ENCODE data around the gene FGD6. TPM values are rescaled to one million over a fixed set of nuclear protein-coding genes. Genes with fewer than 3 reads are reported as not detected.

Gene FGD6
- polyA plus RNA-seq, 2 of the 4 experiments (the other 2 are of a cell fraction): 15.5 to 48.0 TPM

DNA sequence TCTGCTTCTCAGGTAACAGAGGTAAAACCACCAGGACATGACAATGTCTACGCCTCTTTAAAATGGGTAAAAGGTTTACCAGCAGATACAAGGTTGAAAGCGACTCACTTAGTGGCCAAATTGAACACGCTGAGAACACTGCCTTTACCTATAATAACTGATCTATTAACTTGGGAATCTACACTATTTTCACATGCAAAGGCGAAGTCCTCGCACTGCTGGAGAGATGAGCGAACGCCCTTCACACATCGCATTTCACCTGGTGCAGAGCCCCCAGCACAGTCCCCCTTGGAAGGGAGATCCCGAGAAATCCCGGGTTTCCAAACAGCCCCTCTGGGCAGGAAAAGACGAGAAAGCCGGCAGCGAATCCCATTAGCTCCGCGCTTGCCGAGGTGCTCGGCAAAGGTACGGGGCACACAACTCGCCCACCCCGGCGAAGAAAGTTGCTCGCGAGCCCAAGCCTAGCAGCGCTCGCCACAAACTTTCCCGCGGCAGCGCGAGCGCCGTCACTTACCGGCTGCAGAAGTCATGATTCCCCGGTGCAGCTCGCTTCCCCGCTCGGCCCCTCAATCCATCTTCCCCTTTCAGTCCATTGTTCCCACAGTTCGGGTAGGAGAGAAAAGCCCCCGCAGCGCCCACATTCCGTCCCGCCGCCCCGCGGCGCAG is 423 bp downstream of the FGD6 start:
- peak; percentile 22 to 39 for ATAC-seq
- Histone ChIP-seq H3K4me1 (peaks cover 57% of the 10 kb centered on the region; the same call in 2 of the 3 replicates), H3K9me3 (no peaks in the 10 kb centered on the region), H3K4me3 (peak overlapping the region; percentile 83), H3K27ac (peak overlapping the region; percentile 91 to 93), H3K4me2 (peak overlapping the region; percentile 70)
- TF ChIP-seq POLR2A (IDR thresholded peaks at IDR 0.05; ENCODE audit: low read length): peak; percentile 56; the same call in 1 of the 2 replicates
- peak; percentile 37; the same call in 1 of the 2 replicates for TF ChIP-seq KDM5A (IDR thresholded peaks at IDR 0.05)
- peak; percentile 30; the same call in 1 of the 2 replicates for TF ChIP-seq PHF8 (IDR thresholded peaks at IDR 0.05; ENCODE audit: borderline replicate concordance, low read depth)
- no peak for TF ChIP-seq HDAC2 (IDR thresholded peaks at IDR 0.05)
- TF ChIP-seq HOXB5 (CRISPR knock-in tag; IDR thresholded peaks at IDR 0.05): 0 out of 2 replicates have a peak, but pooled peaks have one; percentile 8
- POLR2A ChIA-PET: interaction anchor here (0.7 to 3.7 kb wide), 19 partner anchors 10 to 257 kb away, joined by 3 to 42 read pairs (median 5); partner anchors contain the start of genes METAP2, NDUFA12 and NR2C1
- peak; percentile 13 for FAIRE-seq
- under 1% methylated on average over 35 of the region's 45 CpGs for WGBS (ENCODE audit: missing lambda C conversion rate)
- peak; percentile 35 to 49 for DNase-seq (ENCODE audit: low read depth in 1 of 2, low spot score in 1 of 2)
- CTCF ChIA-PET: interaction anchor here (0.8 to 5.7 kb wide), 38 partner anchors 9 to 317 kb away, joined by 3 to 54 read pairs (median 6); partner anchors contain the start of gene NR2C1

DNA sequence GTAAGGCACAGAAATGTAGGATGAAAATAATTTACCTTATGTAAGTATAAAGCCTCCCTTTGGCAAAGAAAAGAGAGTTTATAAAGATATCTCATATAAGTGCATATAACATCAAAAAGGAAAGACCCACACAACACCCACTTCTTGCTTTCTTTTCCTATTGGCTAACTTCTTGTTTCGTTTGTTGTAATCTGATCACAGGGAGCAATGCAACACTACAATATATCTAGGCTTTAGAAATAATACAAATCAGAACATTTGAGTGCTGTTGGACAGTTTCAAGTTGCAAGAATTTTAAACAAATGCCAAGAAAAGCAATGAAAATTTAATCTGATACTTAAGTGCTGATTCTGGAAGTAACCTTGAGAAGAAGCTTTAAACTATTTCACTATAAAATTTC is 1.3 kb downstream of the FGD6 start:
- POLR2A ChIA-PET: interaction anchor here (1.9 to 3.7 kb wide), 4 partner anchors 11 to 143 kb away, joined by 12 to 42 read pairs (median 22); partner anchors contain the start of gene NR2C1
- Histone ChIP-seq H3K4me1 (peaks cover 57% of the 10 kb centered on the region), H3K27ac (peak overlapping the region; percentile 91 to 93; a peak in 5 of 6 replicates), H3K4me3 (peak overlapping the region; percentile 83), H3K4me2 (peak overlapping the region; percentile 70), H3K9me3 (no peaks in the 10 kb centered on the region)
- WGBS (ENCODE audit: missing lambda C conversion rate): 2% methylated on average over 1 of the region's 1 CpG
- ATAC-seq: no peak
- DNase-seq (ENCODE audit: low read depth in 1 of 2, low spot score in 1 of 2): peak; percentile 41 to 51
- TF ChIP-seq FOSL2 (IDR thresholded peaks at IDR 0.05) (no peak), FOSL2 (CRISPR knock-in tag; IDR thresholded peaks at IDR 0.05) (no peak), REST (IDR thresholded peaks at IDR 0.05) (no peak), RAD21 (conservative IDR thresholded peaks at IDR 0.05 in 1 of 2, IDR thresholded peaks at IDR 0.05 in 1 of 2) (0 out of 5 replicates have a peak, but pooled peaks of 1 of the 2 experiments have one; percentile 6), CEBPB (IDR thresholded peaks at IDR 0.05) (no peak), HEYL (CRISPR knock-in tag; IDR thresholded peaks at IDR 0.05) (no peak), POLR2AphosphoS2 (conservative IDR thresholded peaks at IDR 0.05; ENCODE audit: low read length) (0 out of 2 replicates have a peak, but pooled peaks have one; percentile 40), BHLHE40 (IDR thresholded peaks at IDR 0.05; ENCODE audit: low read depth, low read length) (no peak), NPAS2 (CRISPR knock-in tag; IDR thresholded peaks at IDR 0.05; ENCODE audit: borderline replicate concordance) (no peak), SREBF2 (IDR thresholded peaks at IDR 0.05) (no peak), EHMT2 (IDR thresholded peaks at IDR 0.05; ENCODE audit: low read depth) (no peak)
- peak; percentile 56 for FAIRE-seq
- CTCF ChIA-PET: interaction anchor here (0.8 to 5.7 kb wide), 17 partner anchors 10 to 318 kb away, joined by 3 to 54 read pairs (median 6); partner anchors contain the start of gene NR2C1

DNA sequence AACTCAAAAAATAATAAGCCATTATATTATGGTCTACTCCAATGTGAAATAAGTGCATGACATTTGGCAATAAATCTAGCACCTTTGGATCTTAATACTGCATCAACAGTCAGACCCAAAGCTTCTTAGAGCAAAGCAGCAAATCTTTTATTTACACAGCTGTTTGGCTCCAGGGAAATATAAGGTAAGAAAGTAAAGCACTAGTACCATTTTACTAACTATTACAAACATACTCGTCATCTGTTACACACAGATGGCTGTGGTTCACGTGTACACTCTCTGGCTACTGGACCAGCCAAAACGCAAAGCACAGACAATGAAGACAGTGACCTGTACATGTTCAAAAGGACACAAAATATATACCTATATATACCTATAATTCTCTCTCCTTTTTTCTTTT is 2.8 kb downstream of the FGD6 start:
- TF ChIP-seq SREBF2 (IDR thresholded peaks at IDR 0.05) (no peak), JUNB (IDR thresholded peaks at IDR 0.05) (no peak), FOSL2 (IDR thresholded peaks at IDR 0.05) (no peak), FOSL2 (CRISPR knock-in tag; IDR thresholded peaks at IDR 0.05) (no peak), RARB (CRISPR knock-in tag; IDR thresholded peaks at IDR 0.05) (no peak), EHMT2 (IDR thresholded peaks at IDR 0.05; ENCODE audit: low read depth) (no peak), USF2 (IDR thresholded peaks at IDR 0.05) (no peak), TP53 (CRISPR knock-in tag; IDR thresholded peaks at IDR 0.05) (no peak), GATA3 (IDR thresholded peaks at IDR 0.05; ENCODE audit: borderline replicate concordance) (no peak)
- CTCF ChIA-PET: interaction anchor here (2.8 to 5.7 kb wide), 4 partner anchors 8 to 122 kb away, joined by 7 to 54 read pairs (median 36); no protein-coding TSS in a partner anchor
- Histone ChIP-seq H3K27ac (peak overlapping the region; percentile 91 to 93), H3K4me2 (peak overlapping the region; percentile 70), H3K9me3 (no peaks in the 10 kb centered on the region), H3K4me3 (0 out of 3 replicates have a peak overlapping the region, but pooled peaks have one; percentile 83), H3K4me1 (peaks cover 54% of the 10 kb centered on the region)
- no peak for ATAC-seq
- 55% methylated on average over 3 of the region's 3 CpGs for WGBS (ENCODE audit: missing lambda C conversion rate)
- POLR2A ChIA-PET: interaction anchor here (3.7 kb wide), 1 partner anchor 13 kb away, joined by 27 read pairs; no protein-coding TSS in a partner anchor
- no peak for FAIRE-seq
- no peak for DNase-seq (ENCODE audit: low read depth in 1 of 2, low spot score in 1 of 2)
